ENCODE data around the gene SLC6A19.

SLC6A19 gene

GRCh38 chr5:1181451-1182359 is 19.7 kb upstream of the SLC6A19 start:
- no peak for DNase-seq

GRCh38 chr5:1182360-1182632 is 19.1 kb upstream of the SLC6A19 start:
- DNase-seq = no peak

GRCh38 chr5:1182633-1183423 is 18.6 kb upstream of the SLC6A19 start:
- DNase-seq = no peak

GRCh38 chr5:1183424-1184162 is 17.8 kb upstream of the SLC6A19 start:
- DNase-seq = no peak

GRCh38 chr5:1184163-1184470 is 17.3 kb upstream of the SLC6A19 start:
- DNase-seq = no peak

GRCh38 chr5:1184481-1184880 is 16.9 kb upstream of the SLC6A19 start:
- DNase-seq = no peak

GRCh38 chr5:1185038-1185627 is 16.3 kb upstream of the SLC6A19 start:
- no peak for DNase-seq

- DNase-seq = no peak
Observed at GRCh38 chr5:1185629-1186350, 15.6 kb upstream of the SLC6A19 start.

GRCh38 chr5:1186351-1187233 is 14.8 kb upstream of the SLC6A19 start:
- no peak for DNase-seq

- no peak for DNase-seq
Observed at GRCh38 chr5:1187234-1187949, 14.0 kb upstream of the SLC6A19 start.

GRCh38 chr5:1187950-1188334 is 13.5 kb upstream of the SLC6A19 start:
- no peak for DNase-seq

GRCh38 chr5:1188464-1188863 is 12.9 kb upstream of the SLC6A19 start:
- DNase-seq = no peak

- no peak for DNase-seq
Observed at GRCh38 chr5:1189269-1189668, 12.1 kb upstream of the SLC6A19 start.

GRCh38 chr5:1190278-1190677 is 11.1 kb upstream of the SLC6A19 start:
- no peak for DNase-seq

- DNase-seq = no peak
Observed at GRCh38 chr5:1190837-1191239, 10.6 kb upstream of the SLC6A19 start.

GRCh38 chr5:1192971-1193590 is 8.3 kb upstream of the SLC6A19 start:
- DNase-seq = no peak

GRCh38 chr5:1193591-1193985 is 7.8 kb upstream of the SLC6A19 start:
- no peak for DNase-seq

- no peak for DNase-seq
Observed at GRCh38 chr5:1194378-1194777, 7.0 kb upstream of the SLC6A19 start.

GRCh38 chr5:1195439-1195838 is 6.0 kb upstream of the SLC6A19 start:
- no peak for DNase-seq

GRCh38 chr5:1195916-1196315 is 5.5 kb upstream of the SLC6A19 start:
- no peak for DNase-seq

- DNase-seq = no peak
Observed at GRCh38 chr5:1196562-1196961, 4.8 kb upstream of the SLC6A19 start.

Data from NCI-H1105 (cell line).